Liver (tissue), 3 donors: ENCODE measurements around the gene VIM.
A peak's percentile ranks its signal among the peaks of the same experiment; 100 is the strongest.

Experiments
- CTCF ChIP-seq: fragments of 150-350 bp; IDR thresholded peaks from 2 replicates; pipeline ENCODE4 v1.5.1; 2017; ENCODE audit warnings: improper control_type of control experiment, low read depth, low read length; ENCODE audit not compliant: missing input control
- GABPA ChIP-seq, 2 donors: IDR thresholded peaks in 1 of 2; conservative IDR thresholded peaks in 1 of 2; 2 replicates each; pipeline ENCODE4 v1.6.1; 2016; ENCODE audit warnings: antibody characterized with exemption in 2 of 2, mild to moderate bottlenecking in 1 of 2, moderate library complexity in 1 of 2
- MAX ChIP-seq: IDR thresholded peaks from 2 replicates; pipeline ENCODE4 v1.6.1; 2016; ENCODE audit warnings: antibody characterized with exemption
- NR2F2 ChIP-seq: IDR thresholded peaks from 2 replicates; pipeline ENCODE4 v1.6.1; 2016; ENCODE audit warnings: antibody characterized with exemption
- REST ChIP-seq: IDR thresholded peaks from 2 replicates; pipeline ENCODE4 v1.6.1; 2016; ENCODE audit warnings: antibody characterized with exemption, mild to moderate bottlenecking
- TAF1 ChIP-seq: conservative IDR thresholded peaks from 2 replicates; pipeline ENCODE4 v1.6.1; 2016; ENCODE audit warnings: antibody characterized with exemption, mild to moderate bottlenecking
- donor health status: healthy.
- donor health status: healthy.

- TF ChIP-seq MAX, result no peak
- peak; percentile 37 for TF ChIP-seq CTCF
- TF ChIP-seq REST, result no peak
- TF ChIP-seq NR2F2, result peak; percentile 7
- no peak for TF ChIP-seq TAF1
- no peak for TF ChIP-seq GABPA (IDR thresholded peaks at IDR 0.05 in 1 of 2, conservative IDR thresholded peaks at IDR 0.05 in 1 of 2)
Measured at GRCh38 chr10:17227367-17228090, 512 bp upstream of the VIM start.
